ENCODE results near the gene TMA16.

DNA sequence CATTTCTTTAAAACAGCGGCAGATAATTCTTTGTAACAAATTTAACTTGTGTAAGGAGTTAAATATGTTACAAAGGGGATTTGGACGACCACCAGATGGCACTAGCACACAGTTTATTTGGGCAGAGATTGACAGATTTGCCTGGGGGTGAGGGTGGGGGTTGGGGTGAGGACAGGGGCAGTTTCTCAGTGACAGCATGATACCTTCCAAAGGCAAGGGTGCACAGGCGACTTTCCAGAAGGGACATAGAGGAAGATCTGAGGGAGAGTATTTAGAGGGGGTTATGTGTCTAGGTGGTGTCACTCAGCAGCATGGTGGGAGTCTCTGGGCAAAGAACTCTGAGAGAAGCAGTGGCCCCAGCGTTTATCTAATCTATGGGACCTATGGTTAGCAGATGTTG lies 9.6 kb upstream of the TMA16 start:
- TF ChIP-seq, protein P1, sequence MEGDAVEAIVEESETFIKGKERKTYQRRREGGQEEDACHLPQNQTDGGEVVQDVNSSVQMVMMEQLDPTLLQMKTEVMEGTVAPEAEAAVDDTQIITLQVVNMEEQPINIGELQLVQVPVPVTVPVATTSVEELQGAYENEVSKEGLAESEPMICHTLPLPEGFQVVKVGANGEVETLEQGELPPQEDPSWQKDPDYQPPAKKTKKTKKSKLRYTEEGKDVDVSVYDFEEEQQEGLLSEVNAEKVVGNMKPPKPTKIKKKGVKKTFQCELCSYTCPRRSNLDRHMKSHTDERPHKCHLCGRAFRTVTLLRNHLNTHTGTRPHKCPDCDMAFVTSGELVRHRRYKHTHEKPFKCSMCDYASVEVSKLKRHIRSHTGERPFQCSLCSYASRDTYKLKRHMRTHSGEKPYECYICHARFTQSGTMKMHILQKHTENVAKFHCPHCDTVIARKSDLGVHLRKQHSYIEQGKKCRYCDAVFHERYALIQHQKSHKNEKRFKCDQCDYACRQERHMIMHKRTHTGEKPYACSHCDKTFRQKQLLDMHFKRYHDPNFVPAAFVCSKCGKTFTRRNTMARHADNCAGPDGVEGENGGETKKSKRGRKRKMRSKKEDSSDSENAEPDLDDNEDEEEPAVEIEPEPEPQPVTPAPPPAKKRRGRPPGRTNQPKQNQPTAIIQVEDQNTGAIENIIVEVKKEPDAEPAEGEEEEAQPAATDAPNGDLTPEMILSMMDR (IDR thresholded peaks at IDR 0.05), result peak; percentile 55
- TF ChIP-seq TP53 (CRISPR knock-in tag; IDR thresholded peaks at IDR 0.05) (no peak), MAZ (IDR thresholded peaks at IDR 0.05; ENCODE audit: borderline replicate concordance, low read depth, low read length) (no peak), RAD21 (conservative IDR thresholded peaks at IDR 0.05 in 1 of 2, IDR thresholded peaks at IDR 0.05 in 1 of 2) (peak; percentile 56 to 69), EHMT2 (IDR thresholded peaks at IDR 0.05; ENCODE audit: low read depth) (no peak), MYC (IDR thresholded peaks at IDR 0.05; ENCODE audit: borderline replicate concordance, low read length) (no peak), BHLHE40 (IDR thresholded peaks at IDR 0.05; ENCODE audit: low read depth, low read length) (no peak), EP300 (IDR thresholded peaks at IDR 0.05) (no peak), NFE2L2 (conservative IDR thresholded peaks at IDR 0.05; ENCODE audit: low read length) (no peak)
- TF ChIP-seq, protein P2, sequence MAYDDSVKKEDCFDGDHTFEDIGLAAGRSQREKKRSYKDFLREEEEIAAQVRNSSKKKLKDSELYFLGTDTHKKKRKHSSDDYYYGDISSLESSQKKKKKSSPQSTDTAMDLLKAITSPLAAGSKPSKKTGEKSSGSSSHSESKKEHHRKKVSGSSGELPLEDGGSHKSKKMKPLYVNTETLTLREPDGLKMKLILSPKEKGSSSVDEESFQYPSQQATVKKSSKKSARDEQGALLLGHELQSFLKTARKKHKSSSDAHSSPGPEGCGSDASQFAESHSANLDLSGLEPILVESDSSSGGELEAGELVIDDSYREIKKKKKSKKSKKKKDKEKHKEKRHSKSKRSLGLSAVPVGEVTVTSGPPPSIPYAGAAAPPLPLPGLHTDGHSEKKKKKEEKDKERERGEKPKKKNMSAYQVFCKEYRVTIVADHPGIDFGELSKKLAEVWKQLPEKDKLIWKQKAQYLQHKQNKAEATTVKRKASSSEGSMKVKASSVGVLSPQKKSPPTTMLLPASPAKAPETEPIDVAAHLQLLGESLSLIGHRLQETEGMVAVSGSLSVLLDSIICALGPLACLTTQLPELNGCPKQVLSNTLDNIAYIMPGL (CRISPR knock-in tag; IDR thresholded peaks at IDR 0.05; ENCODE audit: borderline replicate concordance), result no peak
- TF ChIP-seq, protein P3, sequence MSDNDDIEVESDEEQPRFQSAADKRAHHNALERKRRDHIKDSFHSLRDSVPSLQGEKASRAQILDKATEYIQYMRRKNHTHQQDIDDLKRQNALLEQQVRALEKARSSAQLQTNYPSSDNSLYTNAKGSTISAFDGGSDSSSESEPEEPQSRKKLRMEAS (IDR thresholded peaks at IDR 0.05), result no peak

Data from A549 (cell line).